GM21529 (cell line): Measurements from ENCODE around the gene MEAF6.
"Not testable (repeated sequence)": the region's sequence is repeated elsewhere in the genome, so short reads cannot be mapped to it uniquely, and the experiment has no call there.

Experiments used
- ATAC-seq: cut with Tn5 transposase; IDR thresholded peaks from one replicate; pipeline ENCODE4 v1.9.1; 2021; ENCODE audit not compliant: unreplicated experiment

Gene MEAF6

DNA sequence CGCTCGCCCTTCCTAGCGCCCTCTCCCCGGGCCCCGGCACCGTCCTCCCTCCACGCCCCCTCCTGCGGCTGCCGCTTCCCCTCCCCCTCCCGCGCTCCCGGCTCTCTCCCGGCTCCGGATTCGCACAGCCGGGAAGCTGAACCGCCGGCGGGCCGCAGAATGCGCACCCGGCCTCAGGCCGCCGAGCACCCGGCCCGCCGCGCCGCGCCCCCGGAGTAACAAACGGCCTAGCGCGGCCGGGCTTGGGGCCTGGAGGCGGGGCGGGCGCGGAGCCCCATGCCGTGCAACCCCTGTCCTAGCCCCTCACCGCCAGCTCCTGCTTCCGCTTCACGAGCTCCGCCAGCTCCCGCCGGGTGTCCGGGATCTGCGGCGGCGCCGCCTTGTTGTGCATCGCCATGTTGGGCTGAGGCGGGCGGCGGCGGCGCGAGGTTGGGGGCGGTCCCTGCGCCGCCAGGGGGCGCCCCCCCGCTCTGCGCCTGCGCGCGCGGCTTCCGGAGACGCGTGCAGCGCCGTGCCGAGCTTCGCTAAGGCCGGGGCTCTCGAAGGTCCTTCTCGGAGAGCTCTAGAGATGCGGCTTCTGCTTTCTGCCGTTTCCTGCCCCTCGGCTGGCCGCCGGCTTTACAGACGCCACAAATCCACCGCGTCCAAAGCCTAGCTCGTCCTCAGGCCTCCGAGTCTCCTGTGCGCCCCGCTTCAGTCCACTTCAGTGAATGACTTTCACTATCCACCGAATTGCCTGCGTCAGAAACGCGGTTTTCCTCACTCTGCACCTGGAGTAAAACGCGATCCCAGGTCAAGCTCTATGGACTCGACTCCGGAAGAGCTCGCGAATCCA lies at the start of gene MEAF6:
TSS of gene MEAF6 (minus strand) at position 417 of the 835 bp plus-strand sequence. CDS start at position 397, 20 bp downstream.
- ATAC-seq, result peak; percentile 88

DNA sequence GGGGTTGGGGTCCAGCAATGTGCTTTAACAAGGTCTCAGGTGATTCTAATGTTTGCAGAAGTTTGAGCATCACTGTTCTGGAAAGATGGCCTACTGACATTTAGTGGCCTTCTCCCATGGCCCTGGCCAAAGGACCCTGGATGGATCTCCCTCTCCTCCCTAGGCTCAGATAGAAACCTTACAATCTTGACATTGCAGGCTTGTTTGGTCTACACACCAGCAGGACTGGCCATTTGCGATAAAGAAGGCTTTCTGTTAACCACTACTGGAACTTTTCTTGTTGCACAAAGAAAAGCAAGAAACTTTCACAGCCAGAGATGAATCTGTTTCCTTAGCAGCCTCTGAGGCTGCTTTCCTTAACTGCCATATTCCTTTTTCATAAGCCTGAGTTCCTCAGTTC lies 48.4 kb upstream of the MEAF6 start:
- ATAC-seq, result no peak

DNA sequence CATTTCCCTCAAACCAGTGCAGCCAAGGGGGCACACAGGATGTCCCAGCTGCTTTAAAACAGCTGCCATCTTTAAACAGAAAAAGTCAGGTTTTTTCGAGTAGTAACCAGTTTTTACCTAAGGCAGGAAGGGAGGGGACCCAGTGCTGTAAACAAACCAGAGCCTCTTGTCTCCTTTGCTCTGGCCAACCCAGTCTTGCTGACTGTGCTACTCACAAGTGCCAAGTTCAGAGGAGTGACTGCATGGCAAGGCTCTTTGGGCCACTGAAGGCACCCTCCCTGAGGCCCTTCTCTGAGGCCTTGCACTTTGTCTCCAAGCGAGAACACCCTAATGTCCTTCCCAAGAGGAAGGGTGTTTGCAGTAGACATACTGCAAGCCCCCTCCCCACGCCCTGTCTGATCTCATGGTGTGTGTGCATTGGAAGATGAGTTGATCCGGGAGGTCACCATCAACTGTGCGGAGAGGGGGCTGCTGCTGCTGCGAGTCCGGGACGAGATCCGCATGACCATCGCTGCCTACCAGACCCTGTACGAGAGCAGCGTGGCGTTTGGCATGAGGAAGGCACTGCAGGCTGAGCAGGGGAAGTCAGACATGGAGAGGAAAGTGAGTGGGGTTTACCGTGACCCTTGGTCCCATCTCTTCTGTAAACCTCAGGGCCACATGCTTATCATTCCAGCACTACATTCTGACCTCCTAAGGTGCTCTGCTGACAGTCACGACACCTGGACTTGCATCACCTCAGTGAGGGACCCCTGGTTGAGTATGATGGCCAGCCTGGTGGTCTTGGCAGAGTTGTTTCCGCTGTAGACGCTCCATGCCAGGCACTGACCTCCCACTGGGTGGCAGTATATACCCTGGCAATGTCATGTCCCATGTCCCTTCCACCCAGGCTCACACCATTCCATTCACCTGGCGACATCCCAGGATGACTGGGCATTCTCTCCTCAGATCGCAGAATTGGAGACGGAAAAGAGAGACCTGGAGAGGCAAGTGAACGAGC lies 46.9 kb upstream of the MEAF6 start:
- no peak for ATAC-seq

DNA sequence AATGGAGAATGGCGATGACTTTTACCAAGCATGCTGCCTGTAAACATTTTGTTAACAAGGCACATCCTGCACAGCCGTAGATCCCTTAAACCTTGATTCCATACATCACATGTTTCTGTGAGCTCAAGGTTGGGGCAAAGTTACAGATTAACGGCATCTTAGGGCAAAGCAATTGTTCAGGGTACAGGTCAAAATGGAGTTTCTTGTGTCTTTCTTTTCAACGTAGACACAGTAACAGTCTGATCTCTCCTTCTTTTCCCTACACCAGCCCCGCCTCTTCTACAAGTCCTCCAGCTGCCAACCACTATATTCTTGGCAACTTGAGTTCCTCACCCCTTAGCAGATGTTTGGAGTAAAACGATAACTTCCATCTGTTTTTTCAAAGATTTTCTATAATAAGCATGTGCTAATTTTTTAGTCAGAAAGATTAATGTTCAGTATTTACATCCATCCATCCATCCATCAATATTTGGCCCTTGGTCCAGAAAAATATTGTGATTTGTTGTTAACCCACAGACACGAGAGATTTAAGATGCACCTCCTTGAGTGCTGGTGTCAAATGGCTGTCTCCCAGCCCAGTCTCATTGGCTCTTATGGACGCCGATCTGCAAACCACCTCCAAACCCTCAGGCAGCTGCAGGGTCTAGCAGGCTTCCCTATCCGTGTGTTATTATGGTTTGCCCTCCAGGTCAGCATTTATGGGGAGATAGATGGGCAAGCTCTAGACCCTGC lies 46.0 kb upstream of the MEAF6 start:
- ATAC-seq, result no peak

DNA sequence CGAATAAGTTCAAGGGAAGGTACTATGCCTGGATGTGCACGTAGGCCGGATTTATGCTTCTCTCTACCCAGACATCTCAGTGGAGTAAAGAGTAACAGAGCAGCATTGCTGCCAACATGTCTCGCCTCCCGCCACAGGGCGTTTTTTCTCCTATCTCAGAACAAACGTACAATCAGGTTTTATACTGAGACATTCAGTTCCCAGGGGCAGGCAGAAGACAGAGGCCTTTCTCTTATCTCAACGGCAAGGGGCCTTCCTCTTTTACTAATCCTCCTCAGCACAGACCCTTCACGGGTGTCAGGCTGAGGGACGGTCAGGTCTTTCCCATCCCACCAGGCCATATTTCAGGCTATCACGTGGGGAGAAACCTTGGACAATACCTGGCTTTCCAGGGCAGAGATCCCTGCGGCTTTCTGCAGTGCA lies 45.4 kb upstream of the MEAF6 start:
- not testable (repeated sequence) for ATAC-seq

DNA sequence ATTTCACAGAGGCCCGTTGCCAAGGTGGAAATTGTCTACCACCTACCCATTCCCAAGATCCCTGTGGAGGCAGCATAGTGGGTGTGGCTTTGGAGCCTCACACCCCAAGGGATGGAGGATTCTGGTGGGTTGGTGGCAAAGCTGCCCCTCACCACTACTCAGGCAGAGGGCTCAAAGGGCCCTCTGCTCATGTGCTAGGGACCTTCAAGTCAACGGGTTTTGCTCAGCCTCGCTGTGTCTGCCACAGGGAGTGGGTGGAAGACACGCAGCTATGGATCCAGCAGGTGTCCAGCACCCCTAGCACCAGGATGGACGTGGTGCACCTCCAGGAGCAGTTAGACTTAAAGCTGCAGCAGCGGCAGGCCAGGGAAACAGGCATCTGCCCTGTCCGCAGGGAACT lies 44.5 kb upstream of the MEAF6 start:
- no peak for ATAC-seq

DNA sequence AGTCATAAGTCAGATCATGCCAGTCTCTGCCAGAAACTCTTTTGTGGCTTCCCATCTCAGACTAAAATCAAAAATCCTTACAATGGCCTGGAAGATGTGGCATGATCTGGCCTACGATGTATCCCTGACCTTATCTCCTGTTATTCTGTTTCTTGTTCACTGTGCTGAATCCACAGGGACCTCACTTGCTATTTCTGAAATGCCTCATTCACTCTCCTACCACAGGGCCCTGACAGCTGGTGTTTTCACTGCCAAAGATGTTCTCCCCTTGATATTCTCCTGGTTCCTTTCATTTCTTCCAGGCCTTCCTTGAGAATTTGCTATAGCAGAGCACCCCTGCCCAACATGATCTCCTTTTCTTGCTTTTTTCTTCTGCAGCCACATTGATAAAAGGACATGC lies 43.8 kb upstream of the MEAF6 start:
- ATAC-seq, result no peak

DNA sequence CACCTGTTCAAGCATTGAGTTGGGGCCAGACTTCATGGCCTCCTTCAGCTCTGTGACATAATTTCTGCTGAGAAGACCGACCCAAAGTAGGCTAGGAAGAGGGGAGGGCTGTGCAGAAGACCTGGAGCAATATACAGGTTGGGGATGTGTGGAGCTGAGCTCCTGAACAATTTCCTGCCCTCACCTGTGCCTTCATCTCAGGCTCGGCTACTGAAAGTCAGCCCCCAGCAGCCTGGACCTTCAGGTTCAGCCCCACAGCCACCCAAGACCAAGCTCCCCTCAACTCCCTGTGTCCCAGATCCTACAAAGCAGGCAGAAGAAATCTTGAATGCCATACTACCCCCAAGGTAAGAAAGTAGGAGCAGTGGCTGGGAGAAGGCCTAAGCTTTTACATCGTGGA lies 42.8 kb upstream of the MEAF6 start:
- ATAC-seq, result no peak

DNA sequence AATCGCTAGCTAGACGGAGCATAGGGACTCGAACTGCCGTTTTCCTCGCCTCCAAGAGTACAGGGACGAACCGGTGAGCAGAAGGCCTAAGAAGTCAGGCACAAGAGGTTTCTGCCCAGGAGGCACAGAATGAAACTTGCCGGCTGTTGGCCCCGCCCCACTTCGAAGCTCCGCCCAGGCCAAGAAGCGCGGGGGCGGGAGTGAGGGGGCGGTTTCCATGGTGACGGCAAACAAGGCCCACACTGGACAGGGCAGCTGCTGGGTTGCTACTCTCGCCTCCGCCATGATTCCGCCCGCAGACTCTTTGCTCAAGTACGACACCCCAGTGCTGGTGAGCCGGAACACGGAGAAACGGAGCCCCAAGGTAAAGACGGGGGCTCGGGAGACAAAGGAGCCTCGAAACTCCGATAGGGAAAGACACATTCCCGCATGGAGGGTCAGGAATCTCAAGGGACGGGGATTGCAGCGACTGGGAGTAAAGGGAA lies 42.2 kb upstream of the MEAF6 start, which contains the start of gene DNALI1:
TSS of gene DNALI1 (plus strand) at position 229 of the 485 bp plus-strand sequence. CDS start at position 284, 55 bp downstream.
- ATAC-seq, result no peak

DNA sequence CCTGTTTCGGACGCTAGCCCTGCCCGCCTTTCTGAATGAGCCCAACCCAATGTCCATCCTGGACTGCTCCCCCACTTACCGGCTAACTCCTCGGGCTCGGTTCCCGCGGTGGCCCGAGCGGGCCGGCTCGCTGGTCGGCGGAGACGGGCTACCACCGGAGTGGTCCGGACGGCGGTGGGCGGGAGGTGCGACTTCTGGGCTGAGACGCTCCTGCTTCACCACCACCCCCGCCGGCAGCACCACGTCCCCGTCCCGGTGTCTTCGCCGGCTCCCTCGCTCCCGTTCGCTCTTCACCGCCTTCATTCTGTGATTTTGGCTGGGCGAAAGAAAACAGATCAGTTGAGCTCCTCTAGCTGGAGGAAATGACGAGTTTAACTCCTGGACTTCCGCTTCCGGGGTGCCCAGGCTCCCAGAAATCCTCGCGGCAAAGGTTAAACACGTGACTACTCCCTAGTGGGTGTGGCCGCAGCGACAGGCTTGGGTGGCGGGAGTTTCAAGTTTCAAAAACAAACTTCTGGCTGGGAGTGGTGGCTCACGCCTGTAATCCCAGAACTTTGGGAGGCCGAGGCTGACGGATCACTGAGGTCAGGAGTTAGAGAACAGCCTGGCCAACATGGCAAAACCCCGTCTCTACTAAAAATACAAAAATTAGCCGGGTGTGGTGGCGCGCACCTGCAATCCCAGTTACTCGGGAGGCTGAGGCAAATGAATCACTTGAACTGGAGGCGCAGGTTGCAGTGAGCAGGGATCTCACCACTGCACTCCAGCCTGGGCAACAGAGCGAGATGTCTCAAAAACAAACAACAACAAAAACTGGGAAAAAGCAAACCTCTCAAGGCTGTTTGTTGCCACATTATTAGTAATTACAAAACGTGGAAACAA lies 39.6 kb upstream of the MEAF6 start, which contains the start of gene SNIP1:
TSS of gene SNIP1 (minus strand) at position 367 of the 882 bp plus-strand sequence. CDS start at position 303, 64 bp downstream.
- ATAC-seq, result peak; percentile 91

DNA sequence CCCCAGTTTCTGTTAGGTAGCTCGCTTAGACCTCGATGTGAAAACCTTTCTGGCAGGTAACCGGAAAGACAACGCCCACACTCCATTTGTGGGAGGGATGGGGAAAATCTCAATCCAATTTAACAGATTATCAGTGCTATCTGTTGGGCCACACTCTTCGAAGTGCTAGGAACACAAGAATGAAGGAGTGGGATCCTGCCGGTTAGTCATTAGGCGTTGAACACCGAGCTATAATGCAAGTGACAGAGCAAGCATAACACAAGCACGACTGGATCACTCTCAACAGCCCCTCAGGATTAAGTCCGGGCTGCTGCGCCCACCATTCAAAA lies 39.0 kb upstream of the MEAF6 start:
- ATAC-seq, result no peak

DNA sequence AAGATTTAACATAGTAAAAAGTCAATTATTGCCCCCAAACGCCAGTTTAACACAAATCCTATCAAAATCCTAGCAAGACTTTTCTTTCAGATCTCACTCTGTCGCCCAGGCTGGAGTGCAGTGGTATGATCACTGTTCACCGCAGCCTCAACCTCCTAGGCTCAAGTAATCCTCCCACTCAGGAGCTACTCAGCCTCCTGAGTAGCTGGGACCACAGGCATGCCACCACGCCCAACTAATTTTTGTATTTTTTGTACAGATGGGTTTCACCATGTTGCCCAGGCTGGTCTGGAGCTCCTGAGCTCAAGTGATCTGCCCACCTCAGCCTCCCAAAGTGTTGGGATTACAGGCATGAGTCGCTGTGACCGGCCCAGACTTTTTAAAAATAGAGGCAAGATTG lies 34.8 kb upstream of the MEAF6 start:
- no peak for ATAC-seq

DNA sequence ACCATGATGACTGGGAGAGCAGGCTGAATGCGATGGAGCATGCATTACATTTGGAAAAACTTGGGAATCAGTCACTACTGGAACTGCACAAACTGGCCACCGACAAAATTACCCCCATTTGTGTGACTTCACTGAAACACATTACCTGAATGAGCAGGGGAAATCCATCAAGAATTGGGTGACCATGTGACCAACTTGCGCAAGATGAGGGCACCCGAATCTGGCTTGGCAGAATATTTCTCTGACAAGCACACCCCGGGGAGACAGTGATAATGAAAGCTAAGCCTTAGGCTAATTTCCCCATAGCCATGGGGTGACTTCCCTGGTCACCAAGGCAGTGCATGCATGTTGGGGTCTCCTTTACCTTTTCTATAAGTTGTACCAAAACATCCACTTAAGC lies 30.5 kb upstream of the MEAF6 start:
- ATAC-seq, result no peak

DNA sequence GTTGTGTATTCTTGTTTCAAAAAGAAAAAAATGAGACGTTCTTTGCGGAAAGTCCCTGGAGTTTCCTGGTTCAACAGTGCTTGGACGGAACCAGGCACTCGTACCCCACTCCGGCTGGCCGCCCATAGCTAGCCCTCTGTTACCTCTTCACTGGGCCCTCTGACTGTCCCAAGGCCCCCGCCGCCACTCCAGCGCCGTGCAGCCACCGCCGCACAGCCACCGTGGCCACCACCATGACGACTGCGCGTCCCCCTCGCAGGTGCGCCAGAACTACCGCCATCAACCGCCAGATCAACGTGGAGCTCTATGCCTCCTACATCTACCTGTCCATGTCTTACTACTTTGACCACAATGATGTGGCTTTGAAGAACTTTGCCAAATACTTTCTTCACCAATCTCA lies 30.0 kb upstream of the MEAF6 start:
- no peak for ATAC-seq

DNA sequence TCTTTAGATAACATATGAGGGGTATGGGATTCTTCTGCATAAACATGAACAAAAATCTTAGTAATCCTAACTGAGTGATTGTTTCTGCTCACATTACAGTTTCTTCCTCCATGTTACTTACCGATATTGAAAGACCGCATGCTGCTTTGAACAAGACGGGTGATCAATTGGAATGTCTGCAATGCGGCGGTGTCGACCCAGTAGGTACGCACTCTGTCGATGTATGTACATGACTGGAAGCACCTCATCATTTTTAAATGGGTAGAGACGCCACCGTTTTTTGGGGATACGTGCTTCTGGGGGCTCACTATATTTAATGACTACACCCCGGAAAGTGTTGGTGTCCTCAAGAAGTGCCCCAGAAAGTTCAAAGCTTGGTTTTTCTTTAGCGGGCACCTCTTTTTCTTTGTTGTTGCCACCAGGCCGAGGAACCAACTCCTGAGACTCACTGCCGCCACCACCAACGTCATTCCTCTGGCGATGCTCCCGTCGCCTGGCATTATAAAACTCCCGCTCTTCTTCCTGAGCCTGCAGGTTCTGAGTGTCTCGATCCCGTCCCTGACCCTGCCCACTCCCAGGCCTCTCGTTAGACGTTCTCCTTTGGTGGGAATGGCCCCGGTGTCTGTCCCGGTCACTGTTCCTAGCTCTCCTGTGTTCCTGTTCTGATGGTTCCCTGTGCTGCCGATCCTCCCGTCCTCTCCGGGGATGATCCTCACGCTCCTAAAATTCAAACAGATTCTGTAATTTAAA lies 25.6 kb upstream of the MEAF6 start:
- ATAC-seq, result no peak

DNA sequence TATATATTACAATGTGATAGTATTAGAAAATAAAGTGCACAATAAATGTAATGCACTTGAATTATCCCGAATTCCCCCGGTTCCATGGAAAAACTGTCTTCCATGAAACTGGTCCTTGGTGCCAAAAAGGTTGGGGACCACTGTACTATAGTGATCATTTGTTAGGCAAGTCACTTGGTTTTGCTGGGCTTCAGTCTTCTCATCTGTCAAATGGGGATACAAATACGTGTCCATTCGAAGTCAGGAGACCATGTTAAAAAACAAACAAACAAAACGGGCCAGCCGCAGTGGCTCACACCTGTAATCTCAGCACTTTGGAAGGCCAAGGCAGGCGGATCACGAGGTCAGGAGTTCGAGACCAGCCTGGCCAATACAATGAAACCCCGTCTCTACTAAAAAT lies 24.6 kb upstream of the MEAF6 start:
- not testable (repeated sequence) for ATAC-seq

DNA sequence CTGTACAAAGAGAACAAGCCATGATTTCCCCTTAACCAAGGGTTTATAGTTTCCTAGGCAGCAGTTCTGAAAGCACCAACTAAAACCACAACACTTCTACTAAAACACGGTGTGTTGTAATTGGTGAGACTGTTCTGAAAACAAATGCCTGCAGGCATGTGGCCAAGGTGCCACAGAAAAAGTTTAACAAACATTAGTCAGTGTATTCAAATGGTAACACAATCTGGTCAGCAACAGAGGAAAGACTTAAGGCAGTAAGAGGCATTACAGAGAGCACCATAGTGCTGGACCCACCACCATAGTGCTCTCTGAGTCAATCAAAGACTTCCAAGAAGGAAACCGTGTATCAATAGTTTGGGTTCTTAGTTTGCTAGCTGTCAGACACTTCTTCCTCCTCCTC lies 22.8 kb upstream of the MEAF6 start:
- no peak for ATAC-seq

DNA sequence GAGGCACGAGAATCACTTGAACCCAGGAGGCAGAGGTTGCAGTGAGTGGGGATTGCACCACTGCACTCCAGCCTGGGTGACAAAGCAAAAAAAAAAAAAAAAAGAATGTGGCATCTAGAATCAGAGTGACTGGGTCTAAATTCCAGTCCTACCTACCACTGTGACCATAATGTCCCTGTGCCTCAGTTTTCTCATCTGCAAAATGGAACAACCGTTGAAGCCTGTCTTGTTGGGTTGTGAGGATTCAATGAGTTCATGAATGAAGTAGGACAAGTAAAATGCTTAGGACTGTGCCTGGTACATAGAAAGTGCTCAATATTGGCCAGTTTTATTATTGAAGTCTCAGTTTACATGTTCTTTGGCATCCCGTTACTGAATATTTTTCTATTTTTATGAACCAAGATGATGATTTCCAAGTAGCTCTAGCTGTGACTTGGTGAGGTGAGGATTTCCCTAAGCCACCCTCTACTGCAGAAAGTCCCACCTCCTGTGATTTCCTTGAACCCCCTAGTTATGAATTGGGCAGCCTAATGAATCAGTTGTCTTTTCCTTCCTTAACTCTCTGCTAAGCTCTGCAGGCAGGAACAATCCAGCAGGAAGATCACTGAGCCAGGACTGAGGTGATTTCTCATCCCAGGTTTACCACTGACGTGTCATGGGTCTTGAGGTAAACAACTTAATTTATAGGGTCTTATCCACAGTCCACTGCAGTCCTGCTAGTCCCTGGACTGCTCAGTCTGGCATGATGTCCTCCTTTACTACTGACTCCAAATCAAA lies 18.9 kb upstream of the MEAF6 start:
- ATAC-seq, result no peak
